Transverse colon (tissue), 4 donors: ENCODE measurements around the gene DTWD2. TPM values are rescaled to one million over a fixed set of nuclear protein-coding genes. Genes with fewer than 3 reads are reported as not detected.
A peak's percentile ranks its signal among the peaks of the same experiment; 100 is the strongest.

ENCODE experiments used
- DNase-seq: peaks from one replicate; pipeline ENCODE4 v3.0.0-alpha.2; 2019
- H3K27ac ChIP-seq, 4 donors: fragments of 200-600 bp; sonication (generic); 2 replicates each; pipeline ENCODE4 v1.5.1; 2016 to 2018; ENCODE audit warnings: inconsistent platforms in 4 of 4
- H3K27me3 ChIP-seq: fragments of 200-600 bp; sonication (generic); 2 replicates; pipeline ENCODE4 v1.5.1; 2017; ENCODE audit warnings: inconsistent platforms
- H3K36me3 ChIP-seq, 4 donors: fragments of 200-600 bp; sonication (generic); 2 replicates each; pipeline ENCODE4 v1.5.1; 2017 to 2019; ENCODE audit warnings: inconsistent platforms in 4 of 4
- H3K4me1 ChIP-seq, 4 donors: fragments of 200-600 bp; sonication (generic); 2 replicates each; pipeline ENCODE4 v1.5.1; 2017 to 2020; ENCODE audit warnings: inconsistent platforms in 4 of 4
- H3K4me3 ChIP-seq, 4 donors: fragments of 200-600 bp; sonication (generic); 1 replicate in 1 of 4; 2 replicates in 3 of 4; pipeline versions ENCODE4 v1.5.1 to v1.6.1; 2017 to 2019; ENCODE audit warnings: inconsistent platforms in 4 of 4
- H3K9me3 ChIP-seq, 2 donors: fragments of 200-600 bp; sonication (generic); 2 replicates each; pipeline ENCODE4 v1.5.1; 2017 to 2019; ENCODE audit warnings: inconsistent platforms in 2 of 2
- CTCF ChIP-seq, 5 experiments: fragments of 200-600 bp in 3 of 5; fragments of 450-650 bp in 2 of 5; sonication (generic) in 3 of 5; IDR thresholded peaks; 1 replicate in 2 of 5; 2 replicates in 3 of 5; pipeline ENCODE4 v1.5.1; 2016 to 2017; ENCODE audit warnings: antibody characterized with exemption in 5 of 5, inconsistent platforms in 3 of 5, mild to moderate bottlenecking in 2 of 5, moderate library complexity in 1 of 5
- EP300 ChIP-seq: sonication (generic); formaldehyde crosslinking; IDR thresholded peaks from one replicate; pipeline ENCODE4 v1.6.1; 2017; ENCODE audit warnings: antibody characterized with exemption, low read depth
- POLR2A ChIP-seq: fragments of 450-650 bp; IDR thresholded peaks from one replicate; pipeline ENCODE4 v1.6.1; 2016; ENCODE audit warnings: antibody characterized with exemption, mild to moderate bottlenecking, moderate library complexity
- POLR2AphosphoS5 ChIP-seq, 3 donors: sonication (generic); formaldehyde crosslinking; IDR thresholded peaks; one replicate each; pipeline ENCODE4 v1.6.1; 2016; ENCODE audit warnings: antibody characterized with exemption in 3 of 3
- WGBS, 2 donors: methylation state at CpG; one replicate each; pipeline ENCODE4 v1.1.5; 2018; ENCODE audit warnings: low coverage in 1 of 2; 5-methylcytosine and 5-hydroxymethylcytosine counted together
- in situ Hi-C, 4 donors: fragments of 200-750 bp; cut with MboI; loops; one replicate each; pipeline versions ENCODE4 v1.15.0 to v1.15.1; 2017; ENCODE audit warnings: low sequenced_read_pairs in 3 of 4, low pct_ligation_motif_present in 1 of 4, low pct_unique_long_range_greater_than_20kb in 1 of 4
- intact Hi-C: fragments of 100-400 bp; cut with DNase I; formaldehyde crosslinking; loops from one replicate; pipeline ENCODE4 v1.15.1; 2023; ENCODE audit warnings: low total_unique reads
- total RNA-seq, 4 donors: library from RNA; depleted of rRNA; stranded (reverse); fragments of >200 nt; gene quantifications; one replicate each; pipeline ENCODE4 v1.1.0, GENCODE V29; 2016

DTWD2 gene, protein sequence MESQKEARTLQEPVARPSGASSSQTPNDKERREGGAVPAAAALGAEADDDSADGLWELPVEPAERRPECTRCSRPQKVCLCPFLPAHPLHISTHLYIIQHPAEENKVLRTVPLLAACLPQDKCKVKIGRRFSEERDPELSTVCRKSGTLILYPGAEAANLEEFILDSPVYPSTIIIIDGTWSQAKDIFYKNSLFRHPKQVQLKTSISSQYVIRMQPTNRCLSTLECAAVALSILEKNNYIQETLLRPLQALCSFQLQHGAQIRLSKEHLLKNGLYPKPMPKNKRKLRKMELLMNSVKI
- 10 to 100 TPM; 13.1 to 34.0 (median 23.0) TPM for total RNA-seq

- Histone ChIP-seq H3K36me3 (no peaks in the 10 kb centered on the region), H3K4me3 (peak within 1 kb of the TSS; percentile 51 to 86 (median 74)), H3K27ac (peak within 1 kb of the TSS; percentile 90 to 97 (median 92)), H3K9me3 (no peaks in the 10 kb centered on the region), H3K27me3 (no peaks in the 10 kb centered on the region), H3K4me1 (peaks cover 0 to 17% (median 8%) of the 10 kb centered on the region in 4 donors)
- intact Hi-C loops (loop anchor here (5.0 kb wide), 1 partner anchor 424 kb away; no protein-coding TSS in a partner anchor), in situ Hi-C loops (loop anchor here in 3 of 4 donors (10.0 to 25.0 kb wide), 4 partner anchors 267 to 427 kb away; no protein-coding TSS in a partner anchor)
- 0% methylated on average over 4 to 28 of the region's 74 CpGs for WGBS, 2 donors
- peak; percentile 62 for TF ChIP-seq POLR2A
- no peak for TF ChIP-seq EP300
- peak; percentile 48 to 67 (median 49) for TF ChIP-seq POLR2AphosphoS5 (IDR thresholded peaks at IDR 0.05)
- TF ChIP-seq CTCF (IDR thresholded peaks at IDR 0.05) = peak; percentile 84 to 97 (median 86)
- DNase-seq = peak; percentile 96
Observed at GRCh38 chr5:118987988-118988865, at the start of gene DTWD2. TSS of gene DTWD2 (minus strand) at chr5:118988547. CDS start at chr5:118988511, 36 bp downstream.

DNA sequence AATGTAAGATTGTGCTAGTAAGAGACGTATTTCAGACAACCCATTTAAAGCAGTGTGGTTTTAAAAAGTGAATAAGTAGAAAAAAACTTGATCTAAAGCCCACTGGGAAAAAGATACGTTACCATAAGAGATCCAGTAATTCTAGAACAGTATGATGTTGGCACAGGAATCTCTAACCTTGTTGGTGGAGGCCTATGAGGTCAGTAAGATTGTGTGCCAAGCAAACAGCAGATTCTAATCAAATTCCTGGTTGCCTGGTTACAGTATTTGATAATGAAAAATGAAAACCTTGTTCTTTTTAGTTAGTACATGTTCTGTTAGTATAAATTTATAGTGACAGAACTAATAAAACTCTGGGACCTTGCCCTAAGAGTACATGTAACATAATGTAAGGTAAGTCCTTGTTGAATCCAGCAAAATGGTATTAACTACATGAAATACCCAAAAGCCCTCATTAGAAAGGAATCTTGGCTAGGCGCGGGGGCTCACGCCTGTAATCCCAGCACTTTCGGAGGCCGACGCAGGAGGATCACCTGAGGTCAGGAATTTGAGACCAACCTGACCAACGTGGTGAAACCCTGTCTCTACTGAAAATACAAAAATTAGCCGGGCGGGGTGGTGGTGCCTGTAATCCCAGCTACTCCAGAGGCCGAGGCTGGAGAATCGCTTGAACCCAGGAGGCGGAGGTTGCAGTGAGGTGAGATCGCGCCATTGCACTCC, 49.3 kb upstream of the DTWD2 start:
- Histone ChIP-seq H3K4me1 (no peaks in the 10 kb centered on the region), H3K27ac (no peak overlapping the region), H3K27me3 (no peaks in the 10 kb centered on the region), H3K36me3 (no peaks in the 10 kb centered on the region), H3K9me3 (no peaks in the 10 kb centered on the region), H3K4me3 (no peak overlapping the region)
- TF ChIP-seq POLR2AphosphoS5 (IDR thresholded peaks at IDR 0.05) (no peak), POLR2A (no peak), EP300 (no peak), CTCF (IDR thresholded peaks at IDR 0.05) (no peak)
- 75 to 93% methylated on average over 2 to 16 of the region's 16 CpGs for WGBS, 2 donors
- no peak for DNase-seq
- in situ Hi-C loops (no loop called here), intact Hi-C loops (no loop called here)

DNA sequence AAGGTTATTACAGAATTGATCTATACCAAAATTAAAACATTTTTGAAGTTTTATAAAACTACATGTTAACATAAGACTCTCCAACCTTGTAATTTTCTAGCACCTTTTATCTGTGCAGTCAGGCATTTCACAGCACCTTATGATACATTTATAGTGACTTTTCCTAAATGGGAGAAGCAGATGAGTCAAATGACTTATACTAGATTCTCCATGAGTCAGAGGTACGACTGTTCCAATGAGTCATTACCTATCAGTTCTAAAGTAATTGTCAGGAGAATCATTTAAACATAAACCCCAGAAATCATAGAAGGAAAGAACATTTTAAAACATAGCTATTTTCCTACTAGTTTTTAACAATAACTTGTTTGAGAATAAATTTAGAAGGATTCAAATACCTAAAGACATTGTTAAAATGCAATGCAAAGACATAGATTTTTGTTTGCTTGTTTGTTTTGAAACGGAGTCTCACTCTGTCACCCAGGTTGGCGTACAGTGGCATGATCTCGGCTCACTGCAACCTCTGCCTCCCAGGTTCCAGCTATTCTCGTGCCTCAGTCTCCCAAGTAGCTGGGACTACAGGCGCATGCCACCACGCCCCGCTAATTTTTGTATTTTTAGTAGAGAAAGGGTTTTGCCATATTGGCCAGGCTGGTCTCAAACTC, 47.9 kb upstream of the DTWD2 start:
- Histone ChIP-seq H3K36me3 (no peaks in the 10 kb centered on the region), H3K4me3 (no peak overlapping the region), H3K9me3 (no peaks in the 10 kb centered on the region), H3K4me1 (no peaks in the 10 kb centered on the region), H3K27me3 (no peaks in the 10 kb centered on the region), H3K27ac (no peak overlapping the region)
- in situ Hi-C loops (no loop called here), intact Hi-C loops (no loop called here)
- DNase-seq = no peak
- 87 to 88% methylated on average over 8 of the region's 8 CpGs for WGBS, 2 donors
- no peak for TF ChIP-seq CTCF (IDR thresholded peaks at IDR 0.05)
- TF ChIP-seq EP300 = no peak
- TF ChIP-seq POLR2AphosphoS5 (IDR thresholded peaks at IDR 0.05) = no peak
- no peak for TF ChIP-seq POLR2A
